PC-3 (cell line): Measurements from ENCODE around the gene RSPO4. TPM values are rescaled to one million over a fixed set of nuclear protein-coding genes. Genes with fewer than 3 reads are reported as not detected.

Source experiments
- ATAC-seq: fragments of 200-7000 bp; cut with Tn5 transposase; 2 replicates; pipeline ENCODE4 v1.9.1; 2020; ENCODE audit warnings: mild to moderate bottlenecking, moderate library complexity
- BruUV-seq: library from RNA; stranded (reverse); fragments of 400-500 nt; replicated peaks from 2 replicates; lab custom pipeline; 2021; lab: Mats Ljungman, UMichigan
- CTCF ChIA-PET: fragments of 300-600 bp; sonication (Branson Sonifier 250); formaldehyde crosslinking; loops from one replicate; lab custom pipeline; 2022; ENCODE audit warnings: antibody characterized with exemption; lab: Charles Lee
- POLR2A ChIA-PET: fragments of 300-600 bp; sonication (Branson Sonifier 250); formaldehyde crosslinking; loops from one replicate; lab custom pipeline; 2022; ENCODE audit warnings: antibody characterized with exemption; ENCODE audit not compliant: unreplicated experiment; lab: Charles Lee
- DNase-seq: peaks from one replicate; pipeline ENCODE4 v3.0.0-alpha.2; 2015
- H2AFZ ChIP-seq: fragments of 300-600 bp; sonication (generic); 2 replicates; pipeline ENCODE4 v1.6.0; 2016; ENCODE audit warnings: antibody characterized with exemption, low read length
- H3F3A ChIP-seq: fragments of 300-600 bp; sonication (generic); one replicate; pipeline ENCODE4 v1.6.0; 2017; ENCODE audit warnings: antibody characterized with exemption, low read length, control low read depth, mild to moderate bottlenecking; ENCODE audit not compliant: unreplicated experiment
- H3K27ac ChIP-seq: fragments of 300-600 bp; sonication (generic); 2 replicates; pipeline ENCODE4 v1.5.1; 2016; ENCODE audit warnings: mild to moderate bottlenecking, low read length
- H3K27me3 ChIP-seq: fragments of 300-600 bp; sonication (generic); 2 replicates; pipeline ENCODE4 v1.6.1; 2016; ENCODE audit warnings: low read length, mixed read lengths
- H3K36me3 ChIP-seq: fragments of 300-600 bp; sonication (generic); 2 replicates; pipeline ENCODE4 v1.6.1; 2016; ENCODE audit warnings: low read depth, mixed run types, low read length, mixed read lengths
- H3K4me1 ChIP-seq: fragments of 300-600 bp; sonication (generic); 2 replicates; pipeline ENCODE4 v1.5.1; 2016; ENCODE audit warnings: low read length; ENCODE audit not compliant: insufficient read depth
- H3K4me2 ChIP-seq: fragments of 300-600 bp; sonication (generic); 2 replicates; pipeline ENCODE4 v1.6.0; 2016; ENCODE audit warnings: low read length
- H3K4me3 ChIP-seq: fragments of 300-600 bp; sonication (generic); 2 replicates; pipeline ENCODE4 v1.5.1; 2016; ENCODE audit warnings: mild to moderate bottlenecking, low read length, mixed read lengths
- H3K79me2 ChIP-seq: fragments of 300-600 bp; sonication (generic); 2 replicates; pipeline ENCODE4 v1.6.1; 2017; ENCODE audit warnings: low read length, mixed read lengths
- H3K9ac ChIP-seq: fragments of 300-600 bp; sonication (generic); 2 replicates; pipeline ENCODE4 v1.6.0; 2016; ENCODE audit warnings: mild to moderate bottlenecking, low read length
- H3K9me2 ChIP-seq: fragments of 300-600 bp; sonication (generic); replicated peaks from 2 replicates; pipeline ENCODE4 v1.6.1; 2016; ENCODE audit warnings: mixed run types, low read length, mixed read lengths
- H3K9me3 ChIP-seq: fragments of 300-600 bp; sonication (generic); 2 replicates; pipeline ENCODE4 v1.6.1; 2016; ENCODE audit warnings: low read length, mixed read lengths
- H4K20me1 ChIP-seq: fragments of 300-600 bp; sonication (generic); 2 replicates; pipeline ENCODE4 v1.6.1; 2016; ENCODE audit warnings: low read length, mixed read lengths
- EZH2 ChIP-seq: fragments of 300-600 bp; sonication (generic); IDR thresholded peaks from one replicate; pipeline ENCODE4 v1.6.1; 2017; ENCODE audit warnings: antibody characterized with exemption, mild to moderate bottlenecking, low read length; ENCODE audit not compliant: unreplicated experiment
- EZH2phosphoT487 ChIP-seq: fragments of 300-600 bp; sonication (generic); IDR thresholded peaks from 2 replicates; pipeline ENCODE4 v1.6.1; 2018; ENCODE audit warnings: mild to moderate bottlenecking, antibody characterized with exemption, low read length, borderline replicate concordance
- intact Hi-C: fragments of 100-400 bp; cut with micrococcal nuclease; formaldehyde crosslinking; loops from 2 replicates; pipeline ENCODE4 v1.9.0; 2023
- total RNA-seq: library from RNA; depleted of rRNA; stranded (reverse); fragments of >200 nt; gene quantifications from 2 replicates; pipeline ENCODE4 v1.2.3, GENCODE V29; 2014
- TF ChIP-seq, protein P1 (sequence below): fragments of 300-600 bp; sonication (generic); conservative IDR thresholded peaks from 2 replicates; pipeline ENCODE4 v1.5.1; 2017; ENCODE audit warnings: antibody characterized with exemption, low read depth, mild to moderate bottlenecking, low read length

Gene RSPO4
- total RNA-seq, 1 experiment from 2014 or later = not detected

DNA sequence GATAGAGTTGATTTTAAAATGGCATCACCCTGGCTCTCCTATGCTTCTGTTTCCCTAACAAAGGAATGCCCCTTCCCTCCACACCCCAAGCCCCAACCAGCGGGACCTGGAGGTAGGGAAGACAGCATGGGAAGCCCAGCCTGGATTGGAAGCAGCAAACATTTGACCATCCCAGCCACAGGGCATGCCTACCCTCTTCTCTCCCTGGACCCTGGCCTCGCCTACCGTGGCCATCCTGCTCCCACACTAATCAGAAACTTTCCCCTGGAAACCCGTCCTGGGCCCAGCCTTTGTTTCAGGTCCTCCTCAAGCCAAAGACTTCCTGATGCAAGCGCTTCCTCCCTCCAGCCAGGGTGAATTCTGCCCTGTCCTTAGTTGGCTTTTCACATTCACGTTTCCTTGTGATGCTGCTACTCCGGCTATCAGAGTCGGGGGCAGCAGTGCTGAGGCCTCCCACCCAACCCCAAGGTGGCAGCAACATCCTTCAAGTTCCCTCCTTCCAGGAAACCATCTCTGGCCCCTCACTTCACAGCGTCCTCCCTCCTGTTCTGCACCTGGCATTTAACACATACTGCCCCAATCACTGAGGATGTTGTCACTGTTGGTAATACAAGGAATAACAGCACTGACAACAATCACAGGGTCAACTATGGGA lies 67.8 kb downstream of the RSPO4 start:
- ChIA-PET CTCF (no interaction called here), POLR2A (no interaction called here)
- no peak overlapping the region for H3K4me2 ChIP-seq
- H3F3A ChIP-seq = no peaks in the 10 kb centered on the region
- H3K27ac ChIP-seq = no peak overlapping the region
- no peaks in the 10 kb centered on the region for H3K9me2 ChIP-seq
- H2AFZ ChIP-seq = no peak overlapping the region
- DNase-seq (no peak), ATAC-seq (no peak)
- no peak overlapping the region for H3K4me3 ChIP-seq
- 0 out of 2 replicates have a peak, but pooled peaks cover 7% of the 10 kb centered on the region for H3K27me3 ChIP-seq
- H3K36me3 ChIP-seq = peaks cover 2% of the 10 kb centered on the region; the same call in 1 of the 2 replicates
- intact Hi-C loops = no loop called here
- BruUV-seq = no TSS peak
- H3K4me1 ChIP-seq = no peaks in the 10 kb centered on the region
- H3K9me3 ChIP-seq = peaks cover 17% of the 10 kb centered on the region
- H3K79me2 ChIP-seq = no peaks in the 10 kb centered on the region
- no peak for TF ChIP-seq EZH2
- TF ChIP-seq, protein P1, sequence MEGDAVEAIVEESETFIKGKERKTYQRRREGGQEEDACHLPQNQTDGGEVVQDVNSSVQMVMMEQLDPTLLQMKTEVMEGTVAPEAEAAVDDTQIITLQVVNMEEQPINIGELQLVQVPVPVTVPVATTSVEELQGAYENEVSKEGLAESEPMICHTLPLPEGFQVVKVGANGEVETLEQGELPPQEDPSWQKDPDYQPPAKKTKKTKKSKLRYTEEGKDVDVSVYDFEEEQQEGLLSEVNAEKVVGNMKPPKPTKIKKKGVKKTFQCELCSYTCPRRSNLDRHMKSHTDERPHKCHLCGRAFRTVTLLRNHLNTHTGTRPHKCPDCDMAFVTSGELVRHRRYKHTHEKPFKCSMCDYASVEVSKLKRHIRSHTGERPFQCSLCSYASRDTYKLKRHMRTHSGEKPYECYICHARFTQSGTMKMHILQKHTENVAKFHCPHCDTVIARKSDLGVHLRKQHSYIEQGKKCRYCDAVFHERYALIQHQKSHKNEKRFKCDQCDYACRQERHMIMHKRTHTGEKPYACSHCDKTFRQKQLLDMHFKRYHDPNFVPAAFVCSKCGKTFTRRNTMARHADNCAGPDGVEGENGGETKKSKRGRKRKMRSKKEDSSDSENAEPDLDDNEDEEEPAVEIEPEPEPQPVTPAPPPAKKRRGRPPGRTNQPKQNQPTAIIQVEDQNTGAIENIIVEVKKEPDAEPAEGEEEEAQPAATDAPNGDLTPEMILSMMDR = no peak
- no peak for TF ChIP-seq EZH2phosphoT487
- no peaks in the 10 kb centered on the region for H4K20me1 ChIP-seq
- H3K9ac ChIP-seq = no peak overlapping the region

DNA sequence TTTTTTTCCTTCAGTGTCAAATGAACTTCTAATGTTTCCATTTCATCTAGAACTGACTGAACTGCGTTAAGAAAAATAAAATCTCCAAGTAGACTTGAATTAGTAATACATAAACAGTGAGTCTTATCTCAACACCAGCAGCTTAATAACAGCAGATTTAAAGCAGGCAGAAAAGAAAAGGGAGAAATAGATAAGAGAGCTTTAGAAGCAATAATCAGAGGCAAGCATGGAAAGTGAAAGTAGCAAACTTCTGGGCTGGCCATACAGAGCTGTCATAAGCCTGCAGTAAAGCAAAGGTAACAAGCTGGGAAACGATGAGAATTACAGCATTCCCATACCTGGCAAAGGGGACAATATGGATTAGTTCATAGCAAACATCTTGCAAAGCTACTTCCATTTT lies 69.1 kb downstream of the RSPO4 start:
- DNase-seq (no peak), ATAC-seq (no peak)
- BruUV-seq = no TSS peak
- H2AFZ ChIP-seq = no peak overlapping the region
- POLR2A ChIA-PET = no interaction called here
- no peaks in the 10 kb centered on the region for H3K79me2 ChIP-seq
- TF ChIP-seq, protein P1 = no peak
- TF ChIP-seq EZH2 (no peak), EZH2phosphoT487 (no peak)
- no peak overlapping the region for H3K4me3 ChIP-seq
- H3K4me1 ChIP-seq = no peaks in the 10 kb centered on the region
- no peaks in the 10 kb centered on the region for H3K9me2 ChIP-seq
- no peaks in the 10 kb centered on the region for H3F3A ChIP-seq
- H3K27ac ChIP-seq = no peak overlapping the region
- peaks cover 2% of the 10 kb centered on the region; the same call in 1 of the 2 replicates for H3K36me3 ChIP-seq
- H4K20me1 ChIP-seq = no peaks in the 10 kb centered on the region
- CTCF ChIA-PET = no interaction called here
- H3K27me3 ChIP-seq = peaks cover 10% of the 10 kb centered on the region
- H3K9ac ChIP-seq = no peak overlapping the region
- no peak overlapping the region for H3K4me2 ChIP-seq
- peaks cover 17% of the 10 kb centered on the region for H3K9me3 ChIP-seq
- intact Hi-C loops = no loop called here

DNA sequence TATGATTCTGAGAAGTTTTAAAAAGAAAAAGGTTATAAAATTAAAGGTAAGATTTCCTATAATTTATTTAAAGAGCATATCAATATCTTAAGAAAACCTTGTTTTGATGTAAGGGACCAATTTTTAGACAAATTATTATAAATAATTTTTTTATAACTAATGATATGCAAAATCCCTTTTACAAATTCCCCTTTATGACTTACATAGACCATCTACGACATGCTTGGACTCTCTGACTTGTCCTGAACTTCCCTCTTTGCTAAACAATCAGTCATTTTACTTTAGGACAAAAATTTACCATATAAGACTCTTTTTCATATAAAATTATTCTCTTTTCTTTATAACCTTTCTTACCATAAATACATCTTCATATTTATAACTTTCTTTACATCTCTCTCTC lies 70.7 kb downstream of the RSPO4 start:
- POLR2A ChIA-PET = no interaction called here
- Histone ChIP-seq H2AFZ (no peak overlapping the region), H3K4me1 (no peaks in the 10 kb centered on the region), H3K4me3 (no peak overlapping the region), H3K27me3 (peaks cover 26% of the 10 kb centered on the region), H3K79me2 (no peaks in the 10 kb centered on the region), H3K9ac (no peak overlapping the region), H3F3A (no peaks in the 10 kb centered on the region), H4K20me1 (no peaks in the 10 kb centered on the region), H3K9me3 (peaks cover 17% of the 10 kb centered on the region), H3K4me2 (no peak overlapping the region), H3K27ac (no peak overlapping the region), H3K9me2 (no peaks in the 10 kb centered on the region), H3K36me3 (peaks cover 2% of the 10 kb centered on the region; the same call in 1 of the 2 replicates)
- CTCF ChIA-PET = no interaction called here
- no peak for ATAC-seq
- peak; percentile 29 for DNase-seq
- no TSS peak for BruUV-seq
- TF ChIP-seq, protein P1 = no peak
- no peak for TF ChIP-seq EZH2
- TF ChIP-seq EZH2phosphoT487 = no peak
- intact Hi-C loops = no loop called here
